Measurements from ENCODE around the gene JAG1. TPM values are rescaled to one million over a fixed set of nuclear protein-coding genes. Genes with fewer than 3 reads are reported as not detected.

The JAG1 gene
- total and polyA plus RNA-seq, 3 donors from 2014 or later = 17.4 to 30.6 (median 24.7) TPM

- 53 to 62% methylated on average over 6 of the region's 6 CpGs for whole genome bisulfite sequencing, 2 donors
These were observed 36.2 kb downstream of the JAG1 start for GRCh38 chr20:10637563-10637962.

GRCh38 chr20:10637031-10637559 lies 36.7 kb downstream of the JAG1 start:
- H3K4me3 ChIP-seq = no peak overlapping the region
- H3K9me3 ChIP-seq = no peaks in the 10 kb centered on the region
- intact Hi-C loops (cut with DNase I; ENCODE audit: low total_unique reads) = no loop called here
- 67 to 73% methylated on average over 10 of the region's 10 CpGs for WGBS, 2 donors
- H3K4me1 ChIP-seq = peaks cover 12% of the 10 kb centered on the region
- DNase-seq = no peak
- H3K36me3 ChIP-seq (ENCODE audit: low read depth, missing control alignments) = no peaks in the 10 kb centered on the region
- TF ChIP-seq POLR2A (IDR thresholded peaks at IDR 0.05) (no peak), CTCF (IDR thresholded peaks at IDR 0.05) (no peak)
- no peaks in the 10 kb centered on the region for H3K27me3 ChIP-seq
- H3K27ac ChIP-seq = peak overlapping the region in 1 of 2 donors; percentile 48

More at GRCh38 chr20:10637563-10637962, 36.2 kb downstream of the JAG1 start:
- TF ChIP-seq POLR2A (IDR thresholded peaks at IDR 0.05) (no peak), CTCF (IDR thresholded peaks at IDR 0.05) (no peak)
- Histone ChIP-seq H3K9me3 (no peaks in the 10 kb centered on the region), H3K4me3 (no peak overlapping the region), H3K36me3 (ENCODE audit: low read depth, missing control alignments) (no peaks in the 10 kb centered on the region), H3K27me3 (no peaks in the 10 kb centered on the region), H3K27ac (peak overlapping the region in 1 of 2 donors; percentile 48), H3K4me1 (peaks cover 12% of the 10 kb centered on the region)
- no peak for DNase-seq
- intact Hi-C loops (cut with DNase I; ENCODE audit: low total_unique reads) = no loop called here

DNA sequence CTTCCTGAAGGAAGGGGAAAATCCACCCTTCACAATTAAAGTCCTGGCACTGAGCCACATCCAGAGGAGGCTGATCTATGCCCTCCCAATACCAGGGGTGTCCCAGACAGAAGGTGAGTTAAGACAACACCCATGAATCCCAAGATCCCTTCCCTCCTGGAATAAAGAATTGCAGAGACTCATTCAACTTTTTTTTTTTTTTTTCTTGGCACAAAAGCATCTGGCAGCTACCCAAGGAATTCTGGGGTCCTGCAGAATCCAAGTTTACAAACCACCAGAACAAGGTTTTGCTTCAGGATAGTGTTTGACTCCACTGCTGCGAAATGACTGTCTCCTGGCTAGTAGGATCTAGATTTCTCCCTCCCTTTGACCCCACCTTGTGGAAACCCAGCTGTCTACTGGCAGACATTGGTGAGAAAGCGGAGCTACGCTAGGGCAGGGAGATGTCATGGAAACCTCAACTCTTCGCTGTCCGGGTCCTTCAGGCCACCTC lies 37.4 kb downstream of the JAG1 start:
- WGBS, 2 donors = 22 to 64% methylated on average over 3 to 5 of the region's 5 CpGs
- H3K36me3 ChIP-seq (ENCODE audit: low read depth, missing control alignments) = no peaks in the 10 kb centered on the region
- H3K27me3 ChIP-seq = no peaks in the 10 kb centered on the region
- TF ChIP-seq POLR2A (IDR thresholded peaks at IDR 0.05) (no peak), CTCF (IDR thresholded peaks at IDR 0.05) (no peak)
- H3K27ac ChIP-seq = peak overlapping the region in 1 of 2 donors; percentile 48
- no peak for DNase-seq
- H3K9me3 ChIP-seq = no peaks in the 10 kb centered on the region
- peaks cover 12% of the 10 kb centered on the region for H3K4me1 ChIP-seq
- no peak overlapping the region for H3K4me3 ChIP-seq
- intact Hi-C loops (cut with DNase I; ENCODE audit: low total_unique reads) = no loop called here

DNA sequence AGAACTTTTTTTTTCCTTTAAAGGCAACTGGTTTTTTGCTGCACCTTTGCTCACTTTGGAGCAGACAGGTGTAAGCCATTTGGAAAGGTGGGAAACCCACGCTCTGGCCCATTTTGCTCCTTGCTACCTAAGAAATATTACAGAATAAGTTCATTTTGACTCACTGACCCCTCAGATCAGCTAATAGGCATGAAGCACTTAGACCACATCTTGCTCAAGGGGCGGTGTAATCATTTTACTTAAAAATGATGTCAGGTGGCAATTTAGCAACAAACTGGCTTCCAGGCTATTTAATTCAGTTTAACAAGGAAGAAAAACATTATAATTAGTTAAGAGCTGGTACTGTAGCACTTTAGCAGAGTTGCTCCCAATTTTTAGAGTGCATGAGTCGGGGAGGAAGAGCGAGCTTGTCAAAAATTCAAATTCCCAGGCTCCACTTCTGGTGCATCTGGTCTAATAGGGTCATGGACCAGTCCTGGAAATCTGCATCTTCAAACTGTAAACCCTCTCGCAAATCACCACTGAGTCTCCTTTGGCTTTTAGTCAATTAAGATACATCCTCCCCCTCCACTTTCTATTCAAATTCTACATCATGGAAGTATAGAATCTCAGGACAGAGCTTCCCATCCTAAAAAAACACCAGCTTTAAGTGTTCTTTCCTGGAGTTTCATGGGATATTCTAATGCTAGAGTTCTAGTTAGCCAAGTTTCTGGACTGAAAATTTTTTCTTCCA lies 38.2 kb downstream of the JAG1 start:
- WGBS, 2 donors = 81 to 92% methylated on average over 5 of the region's 5 CpGs
- Histone ChIP-seq H3K4me3 (no peak overlapping the region), H3K9me3 (no peaks in the 10 kb centered on the region), H3K36me3 (ENCODE audit: low read depth, missing control alignments) (no peaks in the 10 kb centered on the region), H3K27me3 (no peaks in the 10 kb centered on the region), H3K4me1 (peaks cover 12% of the 10 kb centered on the region), H3K27ac (no peak overlapping the region)
- intact Hi-C loops (cut with DNase I; ENCODE audit: low total_unique reads) = no loop called here
- no peak for DNase-seq
- TF ChIP-seq POLR2A (IDR thresholded peaks at IDR 0.05) (no peak), CTCF (IDR thresholded peaks at IDR 0.05) (no peak)

Measured in testis (tissue), 3 donors.